GM12874 (cell line): ENCODE results near the gene JPH4.
A peak's percentile ranks its signal among the peaks of the same experiment; 100 is the strongest.

Experiments
- TF ChIP-seq, protein P1 (sequence below): IDR thresholded peaks from 2 replicates; pipeline ENCODE4 v1.5.1; 2011; ENCODE audit warnings: low read depth, mild to moderate bottlenecking, control low read depth, low read length, moderate library complexity; ENCODE audit not compliant: insufficient read depth

Gene JPH4

DNA sequence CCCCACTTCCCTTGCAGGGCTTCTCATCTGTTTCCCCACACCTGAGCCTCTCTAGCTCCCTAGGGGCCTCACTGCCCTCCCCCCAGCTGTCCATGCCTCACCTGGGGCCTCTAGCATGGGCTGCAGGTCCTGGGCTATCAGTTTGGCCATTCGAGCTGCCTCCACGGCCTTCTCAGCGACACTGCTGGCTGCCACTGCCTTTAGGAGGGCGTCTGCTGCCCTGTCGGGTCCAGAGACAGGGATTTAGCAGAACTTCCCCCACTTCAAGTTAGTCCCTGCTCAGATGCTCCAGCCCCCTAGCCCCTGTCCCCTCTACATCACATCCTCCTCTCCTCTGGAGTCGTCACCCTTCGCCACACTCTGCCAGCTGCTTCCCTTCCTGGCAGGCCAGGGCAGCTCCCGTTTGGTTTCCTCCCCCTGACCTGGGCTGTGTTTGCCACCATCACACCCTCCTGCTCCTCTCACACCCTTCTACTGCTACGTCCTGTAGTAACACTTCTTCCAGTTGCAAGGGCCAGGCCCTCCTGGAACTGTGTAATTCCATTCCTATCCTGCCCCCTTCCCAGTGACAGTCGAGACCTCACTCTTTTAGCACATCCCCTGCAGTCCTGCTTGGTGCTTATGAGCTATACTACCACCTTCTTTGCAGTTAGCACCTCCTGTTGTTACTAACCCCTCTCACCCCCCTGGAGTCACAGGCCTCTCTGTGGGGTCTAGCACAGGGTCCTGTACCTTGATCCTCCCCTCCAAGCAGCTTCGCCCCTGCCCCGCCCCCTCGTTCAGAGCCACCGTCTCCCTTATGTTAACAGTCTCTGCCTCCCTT lies 6.7 kb downstream of the JPH4 start:
- TF ChIP-seq, protein P1, sequence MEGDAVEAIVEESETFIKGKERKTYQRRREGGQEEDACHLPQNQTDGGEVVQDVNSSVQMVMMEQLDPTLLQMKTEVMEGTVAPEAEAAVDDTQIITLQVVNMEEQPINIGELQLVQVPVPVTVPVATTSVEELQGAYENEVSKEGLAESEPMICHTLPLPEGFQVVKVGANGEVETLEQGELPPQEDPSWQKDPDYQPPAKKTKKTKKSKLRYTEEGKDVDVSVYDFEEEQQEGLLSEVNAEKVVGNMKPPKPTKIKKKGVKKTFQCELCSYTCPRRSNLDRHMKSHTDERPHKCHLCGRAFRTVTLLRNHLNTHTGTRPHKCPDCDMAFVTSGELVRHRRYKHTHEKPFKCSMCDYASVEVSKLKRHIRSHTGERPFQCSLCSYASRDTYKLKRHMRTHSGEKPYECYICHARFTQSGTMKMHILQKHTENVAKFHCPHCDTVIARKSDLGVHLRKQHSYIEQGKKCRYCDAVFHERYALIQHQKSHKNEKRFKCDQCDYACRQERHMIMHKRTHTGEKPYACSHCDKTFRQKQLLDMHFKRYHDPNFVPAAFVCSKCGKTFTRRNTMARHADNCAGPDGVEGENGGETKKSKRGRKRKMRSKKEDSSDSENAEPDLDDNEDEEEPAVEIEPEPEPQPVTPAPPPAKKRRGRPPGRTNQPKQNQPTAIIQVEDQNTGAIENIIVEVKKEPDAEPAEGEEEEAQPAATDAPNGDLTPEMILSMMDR, result no peak

DNA sequence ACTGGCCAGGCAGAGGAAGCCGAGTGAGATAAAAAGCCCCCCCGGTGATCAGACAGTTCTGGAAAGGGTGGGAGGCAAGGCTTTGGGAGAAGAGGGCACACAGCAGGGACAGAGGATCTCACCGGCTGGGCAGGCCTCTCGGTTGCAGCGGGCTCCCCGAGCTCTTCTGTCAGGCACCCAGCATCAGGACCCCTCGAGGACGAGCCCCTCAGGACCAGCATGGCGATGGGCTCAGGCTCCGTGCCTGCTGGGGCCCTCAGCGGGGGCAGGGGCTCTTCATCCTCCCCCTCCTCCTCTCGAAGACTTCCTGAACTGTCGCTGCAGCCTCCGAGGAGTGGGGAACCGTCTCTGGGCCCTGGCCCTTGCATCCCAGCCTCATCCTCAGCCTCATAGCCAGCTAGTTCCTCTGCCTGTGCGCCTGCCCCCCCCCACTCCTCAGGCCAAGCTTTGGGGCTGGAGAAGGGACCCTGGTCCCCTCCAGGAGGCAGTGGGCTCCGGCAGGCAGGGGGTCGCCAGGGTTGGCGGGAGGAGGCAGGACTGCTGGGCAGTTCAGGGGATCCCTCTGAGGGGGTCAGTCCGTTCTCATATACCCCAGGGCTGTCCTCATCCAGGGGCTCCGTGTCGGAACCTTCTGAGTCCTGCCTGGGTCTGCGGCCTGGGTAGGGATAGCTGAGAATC lies 7.6 kb downstream of the JPH4 start:
- TF ChIP-seq, protein P1, result no peak

DNA sequence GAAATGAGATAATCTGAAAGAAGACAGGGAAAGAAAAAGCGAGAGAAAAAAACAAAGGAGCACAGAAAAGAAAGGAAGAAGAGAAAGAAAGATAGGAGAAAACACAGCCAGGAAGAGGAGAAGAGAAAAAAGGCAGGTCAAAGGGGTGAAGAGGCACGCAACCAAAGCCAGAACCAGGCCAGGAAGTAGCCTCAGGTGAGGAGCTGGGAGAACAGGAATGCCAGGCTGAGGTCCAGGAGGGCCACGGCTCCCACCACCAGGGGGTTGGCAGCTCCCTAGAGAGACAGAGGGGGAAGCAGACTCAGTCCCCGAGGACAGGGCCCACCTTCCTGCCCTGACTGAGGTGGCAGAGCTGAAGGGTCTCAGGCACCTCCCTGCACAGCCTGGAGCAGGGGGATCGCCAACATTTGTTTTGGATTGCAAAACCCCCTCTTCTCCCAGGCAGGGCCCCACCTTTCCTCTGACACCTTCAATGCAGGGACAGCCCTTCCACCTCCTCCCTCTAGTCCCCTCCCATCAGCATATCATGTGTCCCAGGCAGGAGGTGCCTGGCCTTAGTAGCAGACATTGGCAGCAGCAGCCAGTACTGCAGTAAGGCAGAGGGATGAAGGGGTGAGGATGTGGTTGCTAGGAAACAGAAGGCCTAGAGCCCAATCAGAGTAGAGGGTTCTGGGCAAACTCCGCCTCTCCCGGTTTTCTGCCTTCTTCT lies 9.0 kb downstream of the JPH4 start:
- TF ChIP-seq, protein P1, result no peak

DNA sequence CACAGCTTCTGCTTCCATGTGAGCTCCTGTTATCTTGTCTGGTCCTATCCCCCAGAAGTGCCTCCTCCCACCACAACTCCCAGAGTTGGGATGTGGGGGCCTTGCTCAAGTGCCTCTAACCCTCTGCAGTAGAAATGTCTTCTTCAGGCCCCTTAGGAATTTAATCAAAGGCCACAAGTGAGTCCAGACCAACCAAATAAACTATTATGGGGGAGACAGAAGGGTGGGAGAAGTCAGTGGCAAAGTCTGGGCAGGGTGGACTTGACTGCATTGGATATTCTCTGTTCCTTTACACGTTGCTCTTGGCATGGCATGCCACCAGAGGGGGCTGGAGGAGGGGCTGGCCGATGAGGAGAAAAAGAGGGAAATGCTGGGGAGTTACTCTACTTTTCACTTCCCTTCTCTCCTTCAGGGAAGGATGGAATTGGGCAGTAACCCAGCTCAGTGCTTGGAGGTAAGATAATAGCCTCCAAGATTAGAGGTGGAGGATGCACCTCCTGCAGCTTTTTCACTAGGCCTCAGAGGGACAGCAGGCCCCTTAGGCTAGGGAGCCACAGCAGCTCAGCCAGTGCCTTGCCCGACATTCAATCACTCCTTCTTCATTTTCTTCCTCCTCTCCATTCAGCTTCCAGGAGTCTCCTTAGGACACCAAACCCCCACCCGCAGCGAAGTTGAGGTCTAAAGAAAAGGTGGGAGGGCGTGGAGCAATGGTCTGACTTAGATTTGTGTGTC lies 9.8 kb downstream of the JPH4 start:
- TF ChIP-seq, protein P1, result peak; percentile 55

DNA sequence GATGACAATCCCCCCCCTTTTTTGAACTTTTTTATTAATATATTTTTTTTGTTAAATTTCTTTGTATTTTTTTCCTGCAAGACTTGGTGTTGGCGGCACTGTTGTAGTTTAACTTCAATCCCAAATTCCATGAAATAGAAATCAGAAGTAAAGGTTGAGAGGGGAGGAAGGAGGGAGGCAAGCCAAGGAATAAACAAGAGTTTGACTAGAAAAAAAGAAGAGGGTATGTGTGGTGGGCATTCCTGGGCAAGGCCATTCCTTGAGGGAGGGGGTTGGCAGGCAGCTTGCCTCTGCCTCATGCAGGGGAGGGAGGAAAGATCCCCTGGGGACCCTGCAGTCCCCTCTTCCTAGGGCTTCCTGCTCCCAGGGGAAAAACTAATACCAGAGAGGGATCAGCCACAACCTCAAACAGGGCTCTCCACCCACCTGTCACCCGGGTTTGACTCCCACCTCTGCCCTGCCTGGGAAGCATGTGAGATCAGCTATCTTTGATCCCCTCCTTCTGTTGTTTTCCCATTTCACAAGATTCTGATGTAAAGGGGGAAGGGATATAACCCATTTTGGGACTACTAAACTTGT lies 10.5 kb downstream of the JPH4 start:
- TF ChIP-seq, protein P1, result no peak

DNA sequence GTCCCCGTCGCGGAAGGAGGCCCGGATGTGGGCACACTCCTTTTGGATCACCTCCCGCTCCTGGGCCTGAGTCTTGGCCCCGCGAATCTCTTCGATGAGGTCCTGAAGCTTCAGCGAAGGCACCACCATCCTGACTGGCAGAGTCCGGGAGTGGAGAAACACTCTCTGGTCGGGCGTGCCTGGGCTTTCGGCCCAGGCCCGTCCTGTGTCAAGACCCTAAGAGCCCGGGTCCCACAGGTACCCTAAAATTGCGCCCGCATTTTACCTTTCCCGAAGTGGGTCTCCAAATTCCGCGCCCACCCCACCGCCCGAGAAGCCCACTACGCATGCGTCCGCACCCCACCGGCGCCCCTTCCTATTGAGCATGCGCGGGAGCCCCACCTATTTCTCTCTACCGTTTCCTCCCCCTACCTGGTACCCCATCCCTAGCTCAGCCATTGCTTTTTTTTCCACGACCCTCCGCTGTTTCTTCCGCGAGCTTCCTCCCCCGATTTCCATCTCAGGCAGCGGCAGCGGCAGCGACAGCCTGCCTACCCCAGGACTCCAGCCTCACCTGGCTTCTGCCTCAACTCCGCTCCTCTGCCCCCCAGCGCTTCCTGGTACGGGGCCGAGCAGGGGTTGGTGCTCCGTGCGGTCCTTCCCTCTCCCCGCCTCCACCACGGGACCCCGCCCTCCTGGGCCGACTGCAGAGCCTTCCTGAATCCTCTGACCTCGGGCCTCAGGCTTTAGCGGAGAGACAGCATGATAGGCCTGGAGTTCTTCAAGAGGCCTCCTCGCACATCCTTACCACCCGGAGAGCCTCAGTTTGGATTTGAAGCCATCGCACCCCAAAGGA lies 11.2 kb downstream of the JPH4 start, which contains the start of gene AP1G2:
Gene AP1G2, minus strand, starts transcription at position 606 of the 835 bp plus-strand sequence. Its CDS starts 477 bp downstream, at position 129.
- TF ChIP-seq, protein P1, result no peak
